GM18526 (cell line): Measurements from ENCODE around the gene C1QTNF1.

ENCODE experiments used
- POLR2A ChIP-seq: IDR thresholded peaks from 3 replicates; pipeline ENCODE4 v1.6.1; 2011; ENCODE audit not compliant: insufficient read length; ENCODE audit errors: extremely low read depth

Gene C1QTNF1

GRCh38 chr17:79023180-79023705, 726 bp upstream of the C1QTNF1 start:
- no peak for TF ChIP-seq POLR2A

GRCh38 chr17:79024901-79025737, 1.1 kb downstream of the C1QTNF1 start:
- TF ChIP-seq POLR2A: no peak

GRCh38 chr17:79026376-79027273, 2.7 kb downstream of the C1QTNF1 start:
- TF ChIP-seq POLR2A: no peak

GRCh38 chr17:79027274-79027924, 3.4 kb downstream of the C1QTNF1 start:
- no peak for TF ChIP-seq POLR2A

GRCh38 chr17:79027925-79028491, 4.0 kb downstream of the C1QTNF1 start:
- TF ChIP-seq POLR2A: no peak

GRCh38 chr17:79028496-79029326, 4.7 kb downstream of the C1QTNF1 start:
- no peak for TF ChIP-seq POLR2A

- no peak for TF ChIP-seq POLR2A
These were observed 5.5 kb downstream of the C1QTNF1 start for GRCh38 chr17:79029327-79030009.

- TF ChIP-seq POLR2A: no peak
These were observed 8.3 kb downstream of the C1QTNF1 start for GRCh38 chr17:79031996-79032875.

GRCh38 chr17:79033046-79033616, 9.2 kb downstream of the C1QTNF1 start:
- no peak for TF ChIP-seq POLR2A

- no peak for TF ChIP-seq POLR2A
These were observed 10.0 kb downstream of the C1QTNF1 start for GRCh38 chr17:79033741-79034501.

GRCh38 chr17:79034931-79035485, 11.0 kb downstream of the C1QTNF1 start:
- no peak for TF ChIP-seq POLR2A
